AG04450 (cell line): ENCODE results near the gene CFAP410. TPM values are rescaled to one million over a fixed set of nuclear protein-coding genes. Genes with fewer than 3 reads are reported as not detected.

ENCODE experiments used
- CTCF ChIA-PET: fragments of 300-600, 350-600 bp; formaldehyde crosslinking; extraction: SDS; loops from one replicate; lab custom pipeline; 2022; ENCODE audit warnings: antibody characterized with exemption, inconsistent platforms; lab: Charles Lee
- POLR2A ChIA-PET: fragments of 350-600 bp; formaldehyde crosslinking; extraction: SDS; loops from one replicate; lab custom pipeline; 2021; ENCODE audit warnings: antibody characterized with exemption, inconsistent platforms; lab: Yijun Ruan, JAX
- DNase-seq: peaks from one replicate; pipeline ENCODE4 v3.0.0-alpha.2; 2011; ENCODE audit warnings: low read depth, low spot score
- H3K27ac ChIP-seq: one replicate; pipeline ENCODE4 v1.5.1; 2012; ENCODE audit warnings: low read depth, low read length, control low read depth
- H3K27me3 ChIP-seq: one replicate; pipeline ENCODE4 v1.6.0; 2012; ENCODE audit warnings: low read length; ENCODE audit not compliant: control insufficient read depth, insufficient read depth
- H3K4me3 ChIP-seq: 2 replicates; pipeline ENCODE4 v1.5.1; 2011; ENCODE audit warnings: mild to moderate bottlenecking, low read depth, low read length, control low read depth
- H3K9me3 ChIP-seq: 2 replicates; pipeline ENCODE4 v1.5.1; 2012; ENCODE audit warnings: low read length; ENCODE audit not compliant: control insufficient read depth, insufficient read depth
- polyA plus RNA-seq: library from polyadenylated mRNA; depleted of rRNA; stranded (reverse); fragments of >200 nt; gene quantifications from 2 replicates; pipeline ENCODE4 v1.2.3, GENCODE V29; 2011
- TF ChIP-seq, protein P1 (sequence below): IDR thresholded peaks from 2 replicates; pipeline ENCODE4 v1.5.1; 2011; ENCODE audit warnings: low read depth, low read length, control low read depth, inconsistent platforms

Gene CFAP410
- polyA plus RNA-seq, 1 experiment, result 3.7 TPM

DNA sequence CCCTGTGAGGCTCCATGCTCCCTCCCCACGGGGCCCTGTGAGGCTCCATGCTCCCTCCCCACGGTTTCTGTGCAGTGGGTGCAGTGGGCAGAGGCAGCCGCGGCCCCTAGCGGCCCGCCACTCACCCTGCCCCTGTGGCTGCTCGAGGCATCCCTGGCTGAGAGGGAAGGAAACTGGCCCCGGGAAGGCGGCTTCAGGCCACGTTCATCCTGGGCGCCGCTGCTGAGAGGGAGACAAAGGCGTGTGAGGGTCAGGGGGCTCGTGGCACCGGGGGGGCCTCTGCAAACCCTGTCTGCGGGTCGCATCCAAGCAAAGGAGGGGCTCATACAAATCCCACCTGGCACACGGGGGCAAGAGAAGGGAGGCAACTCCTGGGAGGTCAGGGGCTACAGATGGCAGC is 8.5 kb downstream of the CFAP410 start:
- DNase-seq, result no peak
- ChIA-PET POLR2A (no interaction called here), CTCF (no interaction called here)
- Histone ChIP-seq H3K4me3 (no peak overlapping the region), H3K9me3 (peaks cover 7% of the 10 kb centered on the region; the same call in 1 of the 2 replicates), H3K27me3 (no peaks in the 10 kb centered on the region), H3K27ac (no peak overlapping the region)
- TF ChIP-seq, protein P1, sequence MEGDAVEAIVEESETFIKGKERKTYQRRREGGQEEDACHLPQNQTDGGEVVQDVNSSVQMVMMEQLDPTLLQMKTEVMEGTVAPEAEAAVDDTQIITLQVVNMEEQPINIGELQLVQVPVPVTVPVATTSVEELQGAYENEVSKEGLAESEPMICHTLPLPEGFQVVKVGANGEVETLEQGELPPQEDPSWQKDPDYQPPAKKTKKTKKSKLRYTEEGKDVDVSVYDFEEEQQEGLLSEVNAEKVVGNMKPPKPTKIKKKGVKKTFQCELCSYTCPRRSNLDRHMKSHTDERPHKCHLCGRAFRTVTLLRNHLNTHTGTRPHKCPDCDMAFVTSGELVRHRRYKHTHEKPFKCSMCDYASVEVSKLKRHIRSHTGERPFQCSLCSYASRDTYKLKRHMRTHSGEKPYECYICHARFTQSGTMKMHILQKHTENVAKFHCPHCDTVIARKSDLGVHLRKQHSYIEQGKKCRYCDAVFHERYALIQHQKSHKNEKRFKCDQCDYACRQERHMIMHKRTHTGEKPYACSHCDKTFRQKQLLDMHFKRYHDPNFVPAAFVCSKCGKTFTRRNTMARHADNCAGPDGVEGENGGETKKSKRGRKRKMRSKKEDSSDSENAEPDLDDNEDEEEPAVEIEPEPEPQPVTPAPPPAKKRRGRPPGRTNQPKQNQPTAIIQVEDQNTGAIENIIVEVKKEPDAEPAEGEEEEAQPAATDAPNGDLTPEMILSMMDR, result no peak

- H3K27me3 ChIP-seq, result no peaks in the 10 kb centered on the region
- TF ChIP-seq, protein P1, result no peak
- CTCF ChIA-PET, result no interaction called here
- no peak for DNase-seq
- no peak overlapping the region for H3K4me3 ChIP-seq
- no peak overlapping the region for H3K27ac ChIP-seq
- POLR2A ChIA-PET, result no interaction called here
- H3K9me3 ChIP-seq, result peaks cover 7% of the 10 kb centered on the region; the same call in 1 of the 2 replicates
Observed at GRCh38 chr21:44329971-44330681, 9.1 kb downstream of the CFAP410 start.

DNA sequence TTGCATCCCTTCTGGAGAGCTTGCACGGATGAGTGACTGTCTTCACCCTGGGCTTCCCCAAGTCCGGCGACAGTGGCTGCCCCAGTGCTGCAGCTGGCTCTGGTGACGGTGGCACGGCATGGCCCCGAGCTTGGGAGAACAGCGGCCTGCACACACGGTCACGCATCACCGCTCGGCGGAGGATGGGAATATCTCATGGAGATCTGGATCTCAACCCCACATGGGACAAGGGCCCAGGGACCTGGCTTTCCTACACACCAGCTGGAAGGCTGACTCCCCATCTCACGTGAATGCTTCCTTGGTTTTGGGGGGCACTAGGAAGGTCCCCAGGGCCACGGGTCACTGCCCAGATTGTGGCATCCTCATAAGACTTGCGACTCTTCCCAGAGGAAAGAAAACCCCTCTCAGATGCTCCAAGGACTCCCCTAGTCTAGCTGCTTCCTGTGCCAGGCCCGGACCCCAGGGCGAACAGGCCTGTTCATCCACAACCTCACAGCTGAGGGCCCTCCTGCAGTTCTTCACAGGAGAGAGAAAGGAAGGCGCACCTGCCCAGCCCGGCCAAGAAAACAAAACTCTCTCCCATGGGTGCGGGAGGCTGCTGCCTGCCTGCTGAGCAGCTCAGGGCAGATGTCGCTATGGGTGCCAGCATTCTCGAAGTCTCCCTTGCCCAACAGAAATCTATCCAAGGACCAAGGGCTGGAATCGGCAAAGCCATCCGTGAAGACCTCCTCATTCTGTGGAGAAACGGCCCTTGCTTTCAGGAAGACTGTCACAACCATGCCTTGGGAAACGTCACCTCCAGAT is 9.9 kb downstream of the CFAP410 start:
- DNase-seq, result no peak
- TF ChIP-seq, protein P1, result no peak
- H3K9me3 ChIP-seq, result peaks cover 7% of the 10 kb centered on the region; the same call in 1 of the 2 replicates
- CTCF ChIA-PET, result no interaction called here
- POLR2A ChIA-PET, result no interaction called here
- H3K27me3 ChIP-seq, result no peaks in the 10 kb centered on the region
- H3K4me3 ChIP-seq, result no peak overlapping the region
- no peak overlapping the region for H3K27ac ChIP-seq

- POLR2A ChIA-PET, result interaction anchor here (0.6 kb wide), 1 partner anchor 21 kb away, joined by 3 read pairs; no protein-coding TSS in a partner anchor
- TF ChIP-seq, protein P1, result no peak
- CTCF ChIA-PET, result no interaction called here
- Histone ChIP-seq H3K4me3 (no peak overlapping the region), H3K9me3 (peaks cover 7% of the 10 kb centered on the region; the same call in 1 of the 2 replicates), H3K27ac (no peak overlapping the region), H3K27me3 (no peaks in the 10 kb centered on the region)
- DNase-seq, result no peak
Observed at GRCh38 chr21:44328242-44328895, 10.8 kb downstream of the CFAP410 start.
